Parathyroid adenoma (tissue), 2 donors: Measurements from ENCODE around the gene POU2AF2.
"Not testable (repeated sequence)": the region's sequence is repeated elsewhere in the genome, so short reads cannot be mapped to it uniquely, and the experiment has no call there.

Experiments used
- H2AFZ ChIP-seq: fragments of 300-600 bp; sonication (generic); one replicate; pipeline ENCODE4 v1.7.0; 2017; ENCODE audit warnings: antibody characterized with exemption, mild to moderate bottlenecking
- H3K27ac ChIP-seq: fragments of 300-600 bp; sonication (generic); one replicate; pipeline ENCODE4 v1.7.0; 2017
- H3K27me3 ChIP-seq: fragments of 300-600 bp; sonication (generic); one replicate; pipeline ENCODE4 v1.7.0; 2017; ENCODE audit warnings: low read length; ENCODE audit not compliant: control insufficient read depth, insufficient read depth
- H3K36me3 ChIP-seq: fragments of 300-600 bp; sonication (generic); one replicate; pipeline ENCODE4 v1.7.0; 2017; ENCODE audit warnings: low read length; ENCODE audit not compliant: control insufficient read depth, insufficient read depth
- H3K4me1 ChIP-seq: fragments of 300-600 bp; sonication (generic); one replicate; pipeline ENCODE4 v1.7.0; 2017; ENCODE audit warnings: control low read depth
- H3K4me2 ChIP-seq: fragments of 300-600 bp; sonication (generic); one replicate; pipeline ENCODE4 v1.7.0; 2017; ENCODE audit warnings: low read length
- H3K4me3 ChIP-seq: fragments of 300-600 bp; sonication (generic); one replicate; pipeline ENCODE4 v1.7.0; 2017; ENCODE audit warnings: low read depth, low read length
- H3K79me2 ChIP-seq: fragments of 300-600 bp; sonication (generic); one replicate; pipeline ENCODE4 v1.7.0; 2017; ENCODE audit warnings: control low read depth
- H3K9ac ChIP-seq: fragments of 300-600 bp; sonication (generic); one replicate; pipeline ENCODE4 v1.7.0; 2017; ENCODE audit warnings: mild to moderate bottlenecking
- H3K9me3 ChIP-seq: fragments of 300-600 bp; sonication (generic); one replicate; pipeline ENCODE4 v1.7.0; 2017; ENCODE audit warnings: low read length; ENCODE audit not compliant: control insufficient read depth
- CTCF ChIP-seq: fragments of 300-600 bp; sonication (generic); IDR thresholded peaks from one replicate; pipeline ENCODE4 v1.7.0; 2017; ENCODE audit warnings: antibody characterized with exemption, mild to moderate bottlenecking
- donor health status: primary hyperparathyroidism.

The POU2AF2 gene

GRCh38 chr11:111207213-111207612 lies 38.3 kb upstream of the POU2AF2 start:
- Histone ChIP-seq H3K36me3 (no peaks in the 10 kb centered on the region), H3K27me3 (no peaks in the 10 kb centered on the region), H3K9me3 (no peaks in the 10 kb centered on the region), H3K4me2 (no peak overlapping the region), H3K79me2 (no peaks in the 10 kb centered on the region), H2AFZ (no peak overlapping the region), H3K9ac (no peak overlapping the region), H3K4me1 (no peaks in the 10 kb centered on the region), H3K27ac (no peak overlapping the region), H3K4me3 (no peak overlapping the region)
- no peak for TF ChIP-seq CTCF

- Histone ChIP-seq H3K27ac (no peak overlapping the region), H3K9ac (no peak overlapping the region), H3K4me2 (no peak overlapping the region), H3K79me2 (no peaks in the 10 kb centered on the region), H3K4me3 (no peak overlapping the region), H2AFZ (no peak overlapping the region), H3K36me3 (no peaks in the 10 kb centered on the region), H3K9me3 (no peaks in the 10 kb centered on the region), H3K4me1 (no peaks in the 10 kb centered on the region), H3K27me3 (no peaks in the 10 kb centered on the region)
- no peak for TF ChIP-seq CTCF
Measured at GRCh38 chr11:111209543-111210355, 35.8 kb upstream of the POU2AF2 start.

- H3K27ac ChIP-seq: no peak overlapping the region
- H3K9me3 ChIP-seq: no peaks in the 10 kb centered on the region
- no peak overlapping the region for H2AFZ ChIP-seq
- H3K4me2 ChIP-seq: no peak overlapping the region
- no peak overlapping the region for H3K4me3 ChIP-seq
- H3K79me2 ChIP-seq: no peaks in the 10 kb centered on the region
- no peaks in the 10 kb centered on the region for H3K4me1 ChIP-seq
- H3K27me3 ChIP-seq: no peaks in the 10 kb centered on the region
- TF ChIP-seq CTCF: no peak
- H3K36me3 ChIP-seq: no peaks in the 10 kb centered on the region
- no peak overlapping the region for H3K9ac ChIP-seq
Measured at GRCh38 chr11:111213256-111213655, 32.3 kb upstream of the POU2AF2 start.

- H3K9ac ChIP-seq: no peak overlapping the region
- no peaks in the 10 kb centered on the region for H3K79me2 ChIP-seq
- no peak overlapping the region for H3K4me2 ChIP-seq
- no peak overlapping the region for H3K27ac ChIP-seq
- H3K36me3 ChIP-seq: no peaks in the 10 kb centered on the region
- H3K4me1 ChIP-seq: no peaks in the 10 kb centered on the region
- H3K27me3 ChIP-seq: no peaks in the 10 kb centered on the region
- TF ChIP-seq CTCF: no peak
- no peak overlapping the region for H2AFZ ChIP-seq
- no peaks in the 10 kb centered on the region for H3K9me3 ChIP-seq
- H3K4me3 ChIP-seq: no peak overlapping the region
Measured at GRCh38 chr11:111220721-111221120, 24.8 kb upstream of the POU2AF2 start.

GRCh38 chr11:111221208-111221607 lies 24.3 kb upstream of the POU2AF2 start:
- TF ChIP-seq CTCF: no peak
- Histone ChIP-seq H3K79me2 (no peaks in the 10 kb centered on the region), H3K27me3 (no peaks in the 10 kb centered on the region), H3K27ac (no peak overlapping the region), H3K36me3 (no peaks in the 10 kb centered on the region), H3K4me2 (no peak overlapping the region), H3K4me1 (no peaks in the 10 kb centered on the region), H3K9ac (no peak overlapping the region), H3K9me3 (no peaks in the 10 kb centered on the region), H3K4me3 (no peak overlapping the region), H2AFZ (no peak overlapping the region)

- not testable (repeated sequence) for H2AFZ ChIP-seq, H3K4me2 ChIP-seq, H3K9me3 ChIP-seq, H3K27me3 ChIP-seq, H3K4me3 ChIP-seq, H3K9ac ChIP-seq, H3K4me1 ChIP-seq, H3K27ac ChIP-seq, H3K36me3 ChIP-seq, H3K79me2 ChIP-seq
Measured at GRCh38 chr11:111221936-111222335, 23.6 kb upstream of the POU2AF2 start.

GRCh38 chr11:111222821-111223455 lies 22.6 kb upstream of the POU2AF2 start:
- not testable (repeated sequence) for H3K9ac ChIP-seq, H3K36me3 ChIP-seq, H3K4me3 ChIP-seq, H3K27ac ChIP-seq, H2AFZ ChIP-seq, H3K27me3 ChIP-seq, H3K4me2 ChIP-seq, H3K79me2 ChIP-seq, H3K9me3 ChIP-seq, H3K4me1 ChIP-seq
